NCI-H226 (cell line): ENCODE results near the gene CBX8.
A peak's percentile ranks its signal among the peaks of the same experiment; 100 is the strongest.

ENCODE experiments used
- DNase-seq: peaks from one replicate; pipeline ENCODE4 v3.0.0-alpha.2; 2015

CBX8 gene

DNA sequence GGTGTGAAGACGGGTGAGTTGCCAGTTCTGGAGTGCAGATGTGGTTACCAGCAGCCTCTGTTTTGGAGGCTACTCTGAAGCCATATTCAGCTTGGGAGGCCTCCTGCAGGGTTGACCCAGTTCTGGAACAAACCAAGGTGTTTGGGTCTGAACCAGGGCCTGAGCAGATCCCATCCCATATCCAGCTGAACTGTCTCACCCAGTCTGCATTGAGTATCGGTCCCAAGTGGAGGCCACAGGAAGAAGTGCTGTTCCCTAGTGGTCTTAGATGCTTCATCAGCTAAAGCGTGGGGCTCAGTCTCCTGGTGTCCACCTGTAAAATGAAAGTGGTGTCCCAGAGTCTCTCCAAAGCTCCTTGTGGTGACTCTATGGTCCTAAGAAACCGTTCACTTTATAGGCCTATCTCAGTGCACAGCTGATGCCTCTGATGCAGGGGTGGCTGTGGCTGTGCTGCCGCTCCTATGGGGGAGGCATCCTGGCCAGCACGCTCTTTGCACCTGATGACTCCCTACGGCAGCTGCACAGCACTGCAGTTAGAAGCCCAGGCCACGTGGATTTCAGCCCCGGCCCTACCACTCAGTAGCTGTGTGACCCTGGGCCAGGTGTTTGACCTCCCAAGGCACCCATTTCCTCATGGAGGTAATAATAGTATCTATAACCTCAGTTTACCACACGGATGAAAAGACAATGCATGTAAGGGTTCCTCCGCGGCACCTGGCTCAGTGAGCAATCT is 21.3 kb upstream of the CBX8 start:
- no peak for DNase-seq

DNA sequence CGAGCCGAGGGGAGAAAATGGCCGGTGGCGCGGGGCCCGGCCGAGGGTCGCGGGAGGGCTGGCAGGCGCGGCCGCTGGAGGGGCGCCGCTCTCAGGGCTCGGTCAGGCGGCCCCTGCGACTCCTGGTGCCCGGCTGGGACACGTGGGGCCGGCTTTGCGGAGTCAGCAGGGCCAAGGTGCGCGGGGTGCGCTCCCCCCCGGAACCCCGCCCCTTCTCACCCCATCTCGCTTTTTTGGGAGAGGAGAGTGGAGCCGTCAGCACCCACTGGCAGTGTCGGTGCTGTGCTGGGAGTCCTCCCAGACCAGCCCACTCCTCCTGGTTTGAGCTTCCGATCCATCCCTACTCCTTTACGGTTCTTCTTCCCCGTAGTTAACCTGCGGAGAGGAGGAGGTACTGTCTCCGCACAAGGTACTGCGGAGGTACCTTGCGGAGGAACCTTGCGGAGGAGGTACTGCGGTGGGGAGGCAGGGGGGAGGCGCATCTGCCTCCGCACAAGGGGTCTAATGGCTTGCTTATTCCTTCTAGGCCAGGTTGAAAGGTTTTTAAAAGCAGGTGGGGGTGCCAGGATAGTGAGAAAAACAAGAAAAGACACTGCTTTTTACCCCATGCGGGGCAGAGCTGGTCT is 19.1 kb upstream of the CBX8 start:
- DNase-seq = no peak

- no peak for DNase-seq
Observed at GRCh38 chr17:79814974-79815835, 18.3 kb upstream of the CBX8 start.

GRCh38 chr17:79814127-79814973 is 17.5 kb upstream of the CBX8 start:
- DNase-seq = no peak

DNA sequence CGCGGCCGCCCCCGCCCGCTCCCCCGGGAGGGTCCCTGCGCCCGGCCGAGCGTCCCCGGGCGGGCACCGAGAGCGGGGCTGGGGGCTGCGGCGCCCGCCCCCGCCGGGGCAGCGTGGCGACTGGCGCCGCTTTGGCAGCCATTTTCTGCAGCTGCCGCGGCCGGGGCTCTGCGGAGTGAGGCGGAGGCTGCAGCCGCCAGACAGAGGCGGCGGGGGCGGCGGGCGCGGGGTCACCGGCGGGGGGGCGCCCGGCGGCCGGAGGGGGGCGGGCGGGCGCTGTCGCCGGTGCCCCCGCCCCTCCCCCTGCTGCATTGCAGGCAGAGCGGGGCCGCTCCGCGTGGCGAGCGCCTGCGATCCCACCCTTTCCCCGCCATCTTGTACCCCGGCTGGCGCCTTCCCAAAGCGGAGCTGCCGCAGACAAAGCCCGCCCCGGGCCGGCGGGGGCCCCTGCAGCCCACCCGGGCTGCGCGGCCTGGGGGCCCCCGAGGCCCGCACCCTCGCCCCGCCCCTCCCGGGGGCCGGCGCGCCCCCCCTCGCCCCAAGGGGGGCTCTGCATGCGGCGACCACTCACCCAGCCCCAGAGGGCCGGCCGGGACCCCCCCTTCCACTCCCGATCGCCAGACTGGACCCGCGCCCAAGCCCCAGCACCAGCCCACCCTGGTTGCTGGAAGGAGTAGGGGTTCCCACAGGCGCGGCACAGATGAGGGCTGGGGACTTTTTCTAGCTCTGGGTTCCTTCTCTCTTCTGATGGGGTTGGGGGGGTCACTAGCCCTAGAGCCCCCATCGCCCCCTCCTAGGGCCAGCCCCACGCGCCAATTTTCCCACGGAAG is 16.6 kb upstream of the CBX8 start:
- no peak for DNase-seq

GRCh38 chr17:79812353-79813258 is 15.7 kb upstream of the CBX8 start:
- DNase-seq = no peak

- DNase-seq = no peak
Observed at GRCh38 chr17:79811868-79812352, 15.0 kb upstream of the CBX8 start.

DNA sequence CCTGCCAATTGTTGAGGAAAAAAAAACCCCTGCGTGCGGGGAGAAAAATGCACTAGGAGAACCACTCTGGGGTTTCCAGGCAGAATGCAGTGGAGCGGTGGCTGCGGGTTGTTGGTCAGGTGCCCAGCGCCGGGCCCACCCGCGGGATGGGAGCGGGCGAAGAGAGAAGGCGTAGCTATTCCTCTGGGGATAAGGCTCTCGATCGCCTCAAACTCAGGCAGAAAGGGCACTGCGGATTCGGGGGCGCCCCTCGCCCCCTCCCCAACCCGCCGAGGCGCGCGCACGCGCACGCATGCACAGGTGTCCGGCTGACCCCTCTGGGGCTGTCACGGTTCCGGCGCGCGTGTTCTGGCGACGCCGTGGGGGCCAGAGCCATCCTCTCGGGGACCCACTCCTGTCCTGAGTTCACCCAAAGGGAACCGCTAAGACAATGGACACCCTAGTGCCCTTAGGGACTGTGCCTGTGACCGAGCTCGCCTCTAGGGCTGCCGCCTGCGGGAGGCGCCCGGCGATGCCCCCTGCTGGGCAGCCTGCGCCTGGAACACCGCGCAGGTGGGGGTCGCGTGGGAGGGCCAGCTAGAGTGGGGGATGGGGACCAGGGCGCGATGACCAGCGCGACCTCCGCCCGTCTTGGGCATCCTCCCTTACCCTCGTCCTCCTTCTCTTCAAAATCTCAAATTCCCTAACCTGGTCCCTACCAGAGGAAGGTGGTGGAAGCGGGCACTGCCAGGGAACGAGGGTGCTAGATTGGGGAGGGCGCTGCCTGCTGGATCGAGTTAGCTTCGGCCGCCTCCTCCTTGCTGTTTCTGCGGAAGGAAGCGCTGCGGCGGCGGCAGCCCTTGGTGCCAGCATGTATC is 14.4 kb upstream of the CBX8 start:
- DNase-seq = no peak

GRCh38 chr17:79810130-79811010 is 13.5 kb upstream of the CBX8 start:
- DNase-seq = peak; percentile 57

- DNase-seq = no peak
Observed at GRCh38 chr17:79809530-79810129, 12.8 kb upstream of the CBX8 start.

- DNase-seq = no peak
Observed at GRCh38 chr17:79808763-79809529, 12.1 kb upstream of the CBX8 start.

DNA sequence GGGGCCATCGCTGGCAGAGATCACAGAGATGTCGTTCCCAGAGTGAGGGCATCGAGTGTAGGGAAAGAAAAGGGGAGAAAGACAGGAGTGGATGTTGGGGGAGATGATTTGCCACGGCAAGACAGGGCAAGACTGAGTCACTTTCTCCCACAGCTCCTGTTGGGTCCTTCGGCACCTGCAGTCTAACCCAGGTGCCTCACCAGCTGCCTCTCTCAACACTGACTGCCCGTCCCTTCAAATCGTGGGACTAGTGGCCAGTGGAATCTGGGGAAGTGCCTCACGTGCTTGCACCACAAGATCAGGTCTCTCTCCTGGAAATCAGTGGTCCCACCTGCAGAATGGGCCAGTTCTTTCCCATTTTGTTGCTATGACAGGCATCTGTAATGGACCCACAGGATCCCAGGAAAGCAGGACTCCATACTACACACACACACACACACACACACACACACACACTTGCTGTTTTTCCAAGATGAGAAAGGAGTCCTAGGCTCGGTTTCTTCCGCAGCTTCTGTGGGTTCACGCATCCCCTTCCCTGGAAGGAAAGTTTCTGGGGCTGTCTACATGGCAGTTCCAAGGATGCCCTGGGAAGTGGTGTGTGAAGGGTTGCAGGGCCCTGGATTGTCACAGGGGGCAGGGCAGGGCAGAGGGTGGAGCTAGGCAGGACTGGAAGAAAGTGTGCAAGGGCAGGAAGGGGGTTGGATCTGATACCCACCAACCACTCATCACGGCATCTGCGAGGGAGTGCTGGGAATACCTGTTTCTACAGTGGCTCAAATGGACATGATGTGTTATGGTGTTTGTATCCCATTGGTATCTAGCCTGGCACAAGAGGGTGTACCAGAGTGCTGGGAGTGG is 10.2 kb upstream of the CBX8 start:
- DNase-seq = no peak

DNA sequence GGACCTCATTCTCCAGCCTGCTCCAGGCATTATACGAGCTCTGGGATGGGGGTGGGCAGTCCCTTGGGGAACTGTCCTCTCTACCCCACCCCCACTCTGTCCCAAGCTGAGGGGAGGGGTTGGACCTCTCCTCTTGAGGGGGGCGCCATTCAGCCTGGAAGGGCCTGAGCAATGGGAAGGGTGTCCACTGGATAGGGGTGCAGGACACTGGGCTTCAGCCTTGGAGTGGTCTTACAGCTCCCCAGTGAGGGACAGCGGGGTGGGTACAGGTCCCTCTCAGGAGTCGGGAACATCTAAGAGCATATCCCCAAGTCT is 9.5 kb upstream of the CBX8 start:
- no peak for DNase-seq

- DNase-seq = no peak
Observed at GRCh38 chr17:79804856-79805696, 8.2 kb upstream of the CBX8 start.
